Panc1 (cell line): ENCODE data around the gene MTX1.

Experiments used
- CTCF ChIP-seq: fragments of 450-650 bp; IDR thresholded peaks from 2 replicates; pipeline ENCODE4 v1.5.1; 2017; ENCODE audit warnings: mild to moderate bottlenecking
- POLR2AphosphoS5 ChIP-seq: IDR thresholded peaks from 2 replicates; pipeline ENCODE4 v1.6.1; 2012; ENCODE audit warnings: mild to moderate bottlenecking, low read depth, low read length, moderate library complexity
- REST ChIP-seq, 2 experiments: IDR thresholded peaks; 2 replicates each; pipeline ENCODE4 v1.6.1; 2011 to 2012; ENCODE audit warnings: low read depth in 2 of 2, control low read depth in 1 of 2, low read length in 1 of 2, mild to moderate bottlenecking in 1 of 2, moderate library complexity in 1 of 2; ENCODE audit not compliant: insufficient read depth in 1 of 2

GRCh38 chr1:155205969-155206593 is 2.4 kb upstream of the MTX1 start:
- TF ChIP-seq CTCF (no peak), POLR2AphosphoS5 (no peak), REST (IDR thresholded peaks at IDR 0.05; ENCODE audit: insufficient read depth in 1 of 2, low read depth in 2 of 2, low read length in 1 of 2) (no peak)
